GM18520 (cell line): ENCODE measurements around the gene RGS7.

Experiments
- ATAC-seq: cut with Tn5 transposase; IDR thresholded peaks from one replicate; pipeline ENCODE4 v1.9.1; 2021; ENCODE audit not compliant: unreplicated experiment

Gene RGS7

DNA sequence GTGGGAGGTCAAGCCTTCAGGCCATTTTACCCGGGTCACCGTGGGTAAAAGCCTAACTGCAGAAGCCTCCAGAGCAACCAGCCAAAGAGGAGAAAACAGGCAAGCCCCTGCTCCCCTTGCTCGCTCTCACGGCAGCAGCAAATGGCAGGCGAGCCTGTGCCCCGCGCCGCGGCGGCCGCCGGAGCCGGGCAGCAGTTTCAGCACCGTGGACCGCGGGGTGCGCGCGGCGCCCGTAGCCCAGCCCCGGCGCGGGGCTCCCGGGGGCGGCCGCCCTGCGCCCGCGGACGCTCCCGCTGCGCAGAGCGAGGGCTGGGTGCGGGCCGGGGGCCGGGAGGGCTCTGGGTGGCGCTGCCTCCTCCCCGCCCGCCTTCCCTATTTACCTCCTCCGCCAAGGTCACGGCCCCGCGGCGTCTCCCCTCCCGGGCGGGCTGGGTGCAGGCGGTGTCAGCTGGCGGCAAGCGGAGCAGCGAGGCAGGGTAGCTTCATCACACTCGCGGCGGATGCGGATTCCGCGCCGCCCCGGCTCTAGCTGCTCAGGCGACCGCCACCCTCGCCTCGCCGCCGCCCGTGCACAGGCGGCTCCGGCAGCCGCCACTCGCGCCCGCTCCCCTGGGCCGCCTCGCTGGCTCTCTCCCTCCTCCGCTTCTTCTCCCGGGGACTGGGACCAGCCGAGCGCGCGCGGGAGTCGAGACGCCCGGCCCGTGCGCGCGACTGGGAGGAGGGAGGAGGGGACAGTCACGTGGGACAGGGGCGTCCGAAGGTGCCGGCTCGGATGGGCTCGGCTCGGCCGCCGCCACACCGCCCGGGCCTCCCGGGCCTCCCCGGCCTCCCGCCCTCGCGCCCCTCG, at the start of gene RGS7:
RGS7 (minus strand) TSS at position 687 of the 847 bp plus-strand sequence.
- no peak for ATAC-seq

GRCh38 chr1:241406421-241406820, 49.4 kb upstream of the RGS7 start:
- ATAC-seq = no peak

GRCh38 chr1:241401156-241401555, 44.2 kb upstream of the RGS7 start:
- ATAC-seq = no peak

- ATAC-seq = no peak
These were observed 40.0 kb upstream of the RGS7 start for GRCh38 chr1:241396747-241397681.

- ATAC-seq = no peak
These were observed 35.1 kb upstream of the RGS7 start for GRCh38 chr1:241391926-241392710.

GRCh38 chr1:241390526-241390925, 33.5 kb upstream of the RGS7 start:
- ATAC-seq = no peak

GRCh38 chr1:241389400-241389799, 32.4 kb upstream of the RGS7 start:
- no peak for ATAC-seq

DNA sequence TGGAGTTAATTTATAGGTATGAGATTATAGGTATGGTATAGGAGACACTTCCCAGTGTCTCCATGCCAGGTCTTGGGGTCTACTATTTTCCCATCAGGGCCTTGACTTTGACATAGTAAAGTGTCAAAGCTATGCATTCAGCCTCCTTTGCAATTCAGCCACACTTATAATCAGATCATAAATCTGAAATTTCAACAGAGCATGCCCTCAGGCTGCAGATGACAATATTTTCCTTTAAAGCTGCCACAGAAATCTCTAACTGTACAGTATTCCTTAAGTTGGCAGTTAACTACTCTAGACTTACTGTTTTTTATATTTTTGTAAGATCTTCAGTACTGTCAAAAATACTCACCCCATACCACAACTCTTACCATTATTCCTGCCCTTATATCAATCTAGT, 30.2 kb upstream of the RGS7 start:
- no peak for ATAC-seq

DNA sequence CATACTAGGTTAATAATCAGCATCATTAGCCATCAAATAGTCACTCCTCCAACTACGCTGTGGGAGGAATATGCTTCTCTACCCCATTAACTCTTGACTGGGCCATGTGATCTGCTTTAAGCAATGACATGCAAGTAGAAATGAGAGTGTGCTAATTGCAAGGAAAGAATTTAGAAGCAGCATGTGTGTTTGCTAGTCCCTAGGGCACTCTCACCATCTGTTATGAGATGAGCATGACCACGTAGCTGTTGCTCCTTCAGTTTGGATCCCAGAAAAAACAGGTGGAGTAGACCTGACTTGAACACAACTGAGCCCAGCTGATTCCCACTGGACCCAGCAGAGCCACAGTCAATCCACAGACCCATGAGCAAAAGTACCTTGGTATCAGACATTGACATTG, 19.7 kb upstream of the RGS7 start:
- no peak for ATAC-seq

GRCh38 chr1:241375886-241376285, 18.9 kb upstream of the RGS7 start:
- no peak for ATAC-seq

DNA sequence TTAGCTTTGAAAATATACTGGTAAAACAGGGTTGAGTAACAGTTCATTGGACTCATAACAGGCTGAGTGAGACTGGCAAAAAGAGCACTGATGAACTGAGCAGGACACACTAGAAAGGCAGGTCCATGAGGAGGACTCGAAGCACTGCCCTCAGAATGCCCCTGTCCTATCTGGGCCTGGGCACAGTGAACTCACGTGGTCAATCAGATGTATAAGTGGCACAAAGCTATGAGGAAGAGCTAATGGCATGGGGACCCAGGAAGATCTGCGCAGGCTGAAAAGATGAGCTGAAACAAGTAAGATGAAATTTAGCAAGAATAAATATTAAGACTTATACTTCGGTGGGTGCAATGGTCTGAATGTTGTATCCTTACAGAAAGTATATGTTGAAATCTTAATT, 9.2 kb upstream of the RGS7 start:
- ATAC-seq = no peak

DNA sequence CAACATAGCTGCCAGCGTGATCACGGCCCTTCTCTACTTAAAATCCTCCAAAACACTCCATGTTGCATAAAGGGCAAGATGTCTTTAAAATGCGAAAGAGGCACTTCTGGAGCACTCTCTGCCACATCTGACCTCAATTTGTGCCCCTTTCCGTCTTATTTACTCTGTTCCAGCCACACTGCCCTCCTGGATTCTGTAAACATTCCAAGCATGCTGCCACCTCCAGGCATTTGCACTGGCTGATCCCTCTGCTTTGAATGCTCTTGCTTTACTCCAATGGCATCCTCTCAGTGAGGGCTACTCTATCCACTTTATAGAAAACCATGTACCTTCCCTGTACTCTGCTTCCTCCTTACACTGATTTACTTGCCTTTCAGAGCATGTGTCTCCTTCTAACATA, 5.3 kb upstream of the RGS7 start:
- no peak for ATAC-seq

GRCh38 chr1:241357366-241358340, 648 bp upstream of the RGS7 start:
- ATAC-seq = no peak

DNA sequence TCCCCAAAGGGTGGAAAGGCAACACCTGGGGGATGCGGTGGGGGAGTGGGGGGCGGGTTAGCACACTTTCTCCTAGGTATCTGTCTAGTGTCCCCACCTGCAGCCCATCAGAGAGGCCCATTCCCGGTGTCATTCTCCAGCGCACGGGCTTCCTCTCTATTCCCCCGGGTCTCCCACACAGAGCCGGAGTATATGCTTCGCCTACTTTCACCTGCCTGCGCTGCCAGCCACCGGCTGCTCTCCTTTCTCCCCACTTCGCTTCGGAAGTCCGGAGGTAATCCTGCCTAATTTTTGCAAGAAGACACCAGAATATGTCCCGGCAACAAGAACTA, 852 bp downstream of the RGS7 start:
- no peak for ATAC-seq

DNA sequence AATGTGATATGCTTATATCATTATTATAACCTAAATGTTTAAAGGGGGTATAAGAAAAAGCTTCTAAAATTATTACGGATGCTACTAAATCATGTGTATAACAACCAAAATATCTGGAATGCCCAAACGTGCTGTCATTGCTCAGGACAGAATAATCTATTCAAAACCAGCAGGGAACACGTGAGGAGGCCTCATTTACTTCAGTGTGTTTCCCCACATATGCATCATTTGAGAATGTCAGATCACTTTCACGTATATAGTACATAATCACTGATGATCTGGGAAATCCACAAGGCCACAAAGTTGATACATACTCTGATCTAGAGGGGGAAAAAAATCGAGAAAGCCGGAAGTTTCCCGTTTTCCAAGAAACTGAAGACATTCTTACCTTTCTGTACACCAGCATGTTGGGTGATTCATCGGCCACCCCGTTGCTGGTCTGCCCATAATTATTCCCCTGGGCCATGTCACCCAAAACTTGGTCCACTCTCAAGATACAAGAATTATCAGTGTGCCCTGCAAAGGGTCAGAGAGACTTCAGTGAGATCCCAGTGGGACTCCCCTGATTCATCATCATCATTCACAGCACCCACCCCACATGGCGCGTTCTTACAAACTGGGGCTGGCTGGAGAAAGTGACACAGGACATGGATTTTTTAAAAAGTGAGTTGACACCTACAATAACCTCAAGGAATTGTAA, 1.5 kb downstream of the RGS7 start:
- ATAC-seq = no peak

DNA sequence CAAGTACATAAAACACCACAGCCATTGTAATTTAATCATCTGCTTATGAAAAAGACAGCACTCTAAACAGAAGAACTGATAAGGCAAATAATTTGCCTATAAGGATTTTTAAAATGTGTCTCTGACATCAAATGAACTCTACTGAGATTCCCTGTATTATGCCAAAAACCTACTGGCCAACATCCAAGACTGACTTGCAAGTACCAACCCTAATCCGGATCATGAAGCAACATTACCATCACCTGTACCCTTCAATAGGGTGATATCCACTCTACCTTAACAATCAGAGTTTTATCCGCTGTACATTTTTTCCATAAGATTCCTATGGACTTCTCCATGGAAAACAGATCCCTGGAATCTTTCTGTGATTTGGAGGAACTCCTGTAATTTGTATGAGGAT, 4.6 kb downstream of the RGS7 start:
- ATAC-seq = no peak

DNA sequence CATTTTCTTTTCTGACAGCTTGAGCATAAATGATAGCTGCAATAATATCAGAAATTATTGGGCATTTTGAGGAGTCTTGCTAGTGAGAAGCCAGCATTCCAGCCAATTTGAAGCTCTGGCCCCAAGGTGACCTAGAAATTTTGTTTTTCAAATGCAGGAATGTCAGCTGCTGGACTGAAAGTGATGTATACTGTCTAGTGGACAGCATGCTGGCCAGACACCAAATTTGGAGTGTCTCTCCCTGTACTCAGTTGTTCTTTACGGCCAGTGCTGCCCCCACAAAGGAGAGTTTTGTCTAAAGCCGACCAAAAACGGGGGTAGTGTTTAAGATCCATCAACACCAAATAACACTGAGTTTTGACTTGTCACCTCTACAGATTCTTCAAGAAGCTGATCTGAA, 5.2 kb downstream of the RGS7 start:
- ATAC-seq = no peak

GRCh38 chr1:241343956-241344355, 13.0 kb downstream of the RGS7 start:
- no peak for ATAC-seq

DNA sequence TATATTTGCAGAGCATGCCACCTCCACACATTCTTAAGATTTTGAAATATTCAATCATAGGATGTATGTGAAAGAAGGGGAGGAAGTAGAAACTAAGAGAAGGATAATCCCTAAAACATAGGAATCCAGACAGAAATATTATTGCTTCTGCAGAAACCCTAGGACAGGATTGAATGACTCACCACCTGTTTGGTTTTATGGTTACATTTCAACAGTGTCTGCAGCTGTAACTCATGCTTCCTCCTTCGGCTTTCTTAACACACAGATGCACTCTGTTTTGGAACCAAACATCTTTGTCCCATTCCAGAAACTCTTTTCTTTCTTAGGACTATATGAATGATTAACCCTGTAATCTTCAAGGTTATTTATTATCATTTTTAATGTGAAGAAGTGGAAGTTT, 20.7 kb downstream of the RGS7 start:
- ATAC-seq = no peak

DNA sequence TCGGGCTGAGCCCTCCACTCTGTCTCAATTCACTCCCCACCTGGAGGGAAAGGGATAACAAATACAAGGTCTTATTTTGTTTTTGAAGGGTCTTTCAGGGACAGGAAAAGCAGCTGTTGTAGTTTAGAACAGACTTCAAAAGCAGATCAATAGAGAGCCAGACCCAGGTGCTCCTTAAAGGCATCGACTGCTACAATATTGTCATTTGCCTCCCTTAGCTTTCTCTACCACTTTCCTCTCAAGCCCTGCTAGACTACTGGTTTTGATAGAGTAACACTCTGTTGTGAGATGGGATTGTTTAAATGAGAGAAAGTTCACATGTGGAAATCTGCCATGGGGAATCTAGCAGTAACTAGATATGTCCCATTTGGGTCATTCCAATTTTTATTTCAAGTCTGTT, 24.0 kb downstream of the RGS7 start:
- no peak for ATAC-seq
